Thyroid gland (tissue), 4 donors: Measurements from ENCODE around the gene NAPB.

Source experiments
- CTCF ChIP-seq, 6 experiments: fragments of 200-600 bp in 3 of 6; fragments of 450-650 bp in 3 of 6; sonication (generic) in 3 of 6; IDR thresholded peaks; one replicate each; pipeline ENCODE4 v1.5.1; 2016 to 2019; ENCODE audit warnings: antibody characterized with exemption in 6 of 6, mild to moderate bottlenecking in 2 of 6, inconsistent platforms in 1 of 6, moderate library complexity in 1 of 6
- POLR2A ChIP-seq, 2 donors: fragments of 450-650 bp; IDR thresholded peaks; one replicate each; pipeline ENCODE4 v1.6.1; 2017; ENCODE audit warnings: antibody characterized with exemption in 2 of 2, mild to moderate bottlenecking in 2 of 2, moderate library complexity in 1 of 2

- TF ChIP-seq CTCF (IDR thresholded peaks at IDR 0.05) (no peak), POLR2A (IDR thresholded peaks at IDR 0.05) (no peak)
These were observed 31.1 kb downstream of the NAPB start for GRCh38 chr20:23390091-23390774.
